Loucy (cell line): ENCODE data around the gene PRR36.

Experiments
- H2AFZ ChIP-seq: fragments of 200-600 bp; sonication (generic); 2 replicates; pipeline ENCODE4 v1.6.0; 2016; ENCODE audit warnings: antibody characterized with exemption, mild to moderate bottlenecking, low read length, moderate library complexity
- H3F3A ChIP-seq: fragments of 200-600 bp; 2 replicates; pipeline ENCODE4 v1.6.0; 2016; ENCODE audit warnings: antibody characterized with exemption, low read depth, mild to moderate bottlenecking
- H3K27me3 ChIP-seq: fragments of 200-600 bp; sonication (generic); 2 replicates; pipeline ENCODE4 v1.6.1; 2014; ENCODE audit warnings: low read length, mild to moderate bottlenecking; ENCODE audit not compliant: insufficient read depth, poor library complexity, severe bottlenecking
- H3K36me3 ChIP-seq: fragments of 200-600 bp; sonication (generic); 2 replicates; pipeline ENCODE4 v1.6.1; 2016; ENCODE audit warnings: low read length; ENCODE audit not compliant: insufficient read depth
- H3K4me1 ChIP-seq: fragments of 200-600 bp; sonication (generic); 2 replicates; pipeline ENCODE4 v1.5.1; 2014; ENCODE audit warnings: low read length, mild to moderate bottlenecking; ENCODE audit not compliant: insufficient read depth, poor library complexity, severe bottlenecking
- H3K4me2 ChIP-seq: fragments of 200-600 bp; sonication (generic); 2 replicates; pipeline ENCODE4 v1.6.0; 2014; ENCODE audit warnings: antibody characterized with exemption, low read length, low read depth, mild to moderate bottlenecking; ENCODE audit not compliant: poor library complexity, severe bottlenecking
- H3K4me3 ChIP-seq: fragments of 200-600 bp; sonication (generic); 2 replicates; pipeline ENCODE4 v1.5.1; 2014; ENCODE audit warnings: low read length, mild to moderate bottlenecking, mixed read lengths; ENCODE audit not compliant: poor library complexity, severe bottlenecking
- H3K79me2 ChIP-seq: fragments of 200-600 bp; sonication (generic); 2 replicates; pipeline ENCODE4 v1.6.1; 2014; ENCODE audit warnings: low read length; ENCODE audit not compliant: insufficient read depth
- H3K9ac ChIP-seq: fragments of 200-600 bp; sonication (generic); 2 replicates; pipeline ENCODE4 v1.6.0; 2014; ENCODE audit warnings: mild to moderate bottlenecking, low read depth, low read length, moderate library complexity; ENCODE audit not compliant: poor library complexity, severe bottlenecking
- H3K9me2 ChIP-seq: fragments of 200-600 bp; sonication (generic); replicated peaks from 2 replicates; pipeline ENCODE4 v1.6.1; 2016; ENCODE audit warnings: low read depth, low read length, mixed read lengths
- H3K9me3 ChIP-seq: fragments of 200-600 bp; sonication (generic); 2 replicates; pipeline ENCODE4 v1.6.1; 2014; ENCODE audit warnings: mild to moderate bottlenecking, antibody characterized with exemption, low read length, low read depth; ENCODE audit not compliant: insufficient read depth
- H4K20me1 ChIP-seq: fragments of 200-600 bp; sonication (generic); 2 replicates; pipeline ENCODE4 v1.6.0; 2014; ENCODE audit warnings: antibody characterized with exemption, low read length, mild to moderate bottlenecking; ENCODE audit not compliant: insufficient read depth, poor library complexity, severe bottlenecking
- CTCF ChIP-seq: fragments of 200-600 bp; sonication (generic); conservative IDR thresholded peaks from 2 replicates; pipeline ENCODE4 v1.5.1; 2014; ENCODE audit warnings: mild to moderate bottlenecking, antibody characterized with exemption, low read length
- EZH2phosphoT487 ChIP-seq: fragments of 200-600 bp; IDR thresholded peaks from 2 replicates; pipeline ENCODE4 v1.6.1; 2018; ENCODE audit warnings: antibody characterized with exemption, mild to moderate bottlenecking, moderate library complexity, borderline replicate concordance

The PRR36 gene

GRCh38 chr19:7842661-7843294 lies 31.4 kb downstream of the PRR36 start:
- TF ChIP-seq CTCF, result no peak
- no peak for TF ChIP-seq EZH2phosphoT487
- no peak overlapping the region for H2AFZ ChIP-seq
- no peaks in the 10 kb centered on the region for H3K79me2 ChIP-seq
- no peaks in the 10 kb centered on the region for H3K9me3 ChIP-seq
- H3K4me2 ChIP-seq, result no peak overlapping the region
- no peaks in the 10 kb centered on the region for H3K9me2 ChIP-seq
- H3K36me3 ChIP-seq, result no peaks in the 10 kb centered on the region
- H3F3A ChIP-seq, result no peaks in the 10 kb centered on the region
- H4K20me1 ChIP-seq, result no peaks in the 10 kb centered on the region
- H3K4me1 ChIP-seq, result no peaks in the 10 kb centered on the region
- no peaks in the 10 kb centered on the region for H3K27me3 ChIP-seq
- no peak overlapping the region for H3K9ac ChIP-seq
- no peak overlapping the region for H3K4me3 ChIP-seq

GRCh38 chr19:7841751-7842660 lies 32.2 kb downstream of the PRR36 start:
- Histone ChIP-seq H3K9ac (no peak overlapping the region), H2AFZ (no peak overlapping the region), H3K4me1 (no peaks in the 10 kb centered on the region), H3K4me3 (no peak overlapping the region), H3K9me3 (no peaks in the 10 kb centered on the region), H4K20me1 (no peaks in the 10 kb centered on the region), H3F3A (no peaks in the 10 kb centered on the region), H3K4me2 (no peak overlapping the region), H3K27me3 (no peaks in the 10 kb centered on the region), H3K36me3 (no peaks in the 10 kb centered on the region), H3K79me2 (no peaks in the 10 kb centered on the region), H3K9me2 (no peaks in the 10 kb centered on the region)
- TF ChIP-seq EZH2phosphoT487, result no peak
- TF ChIP-seq CTCF, result no peak

- Histone ChIP-seq H3K27me3 (no peaks in the 10 kb centered on the region), H3K4me2 (no peak overlapping the region), H3F3A (no peaks in the 10 kb centered on the region), H3K79me2 (no peaks in the 10 kb centered on the region), H2AFZ (no peak overlapping the region), H3K9me2 (no peaks in the 10 kb centered on the region), H4K20me1 (no peaks in the 10 kb centered on the region), H3K4me1 (no peaks in the 10 kb centered on the region), H3K36me3 (no peaks in the 10 kb centered on the region), H3K4me3 (no peak overlapping the region), H3K9ac (no peak overlapping the region), H3K9me3 (no peaks in the 10 kb centered on the region)
- TF ChIP-seq CTCF, result no peak
Measured at GRCh38 chr19:7840629-7841028, 33.6 kb downstream of the PRR36 start.
